Inferior parietal cortex (tissue), 1 donor: Measurements from ENCODE around the gene ST6GAL2.

Experiments
- DNase-seq: peaks from one replicate; pipeline ENCODE4 v3.0.0-alpha.2; 2016; ENCODE audit errors: extremely low spot score

The ST6GAL2 gene

GRCh38 chr2:106885971-106886915 is at the start of gene ST6GAL2:
ST6GAL2 (minus strand) TSS chr2:106886167; CDS start chr2:106843977, 42,190 bp downstream.
- DNase-seq, result no peak

GRCh38 chr2:106932644-106933043 is 46.7 kb upstream of the ST6GAL2 start:
- no peak for DNase-seq

- DNase-seq, result no peak
Measured at GRCh38 chr2:106931717-106932335, 45.9 kb upstream of the ST6GAL2 start.

- no peak for DNase-seq
Measured at GRCh38 chr2:106921451-106921850, 35.5 kb upstream of the ST6GAL2 start.

- no peak for DNase-seq
Measured at GRCh38 chr2:106919012-106919411, 33.0 kb upstream of the ST6GAL2 start.

GRCh38 chr2:106904242-106904641 is 18.3 kb upstream of the ST6GAL2 start:
- DNase-seq, result no peak

GRCh38 chr2:106899786-106900530 is 14.0 kb upstream of the ST6GAL2 start:
- DNase-seq, result no peak

GRCh38 chr2:106894545-106894944 is 8.6 kb upstream of the ST6GAL2 start:
- no peak for DNase-seq

GRCh38 chr2:106892048-106892447 is 6.1 kb upstream of the ST6GAL2 start:
- no peak for DNase-seq

- DNase-seq, result no peak
Measured at GRCh38 chr2:106890606-106891005, 4.6 kb upstream of the ST6GAL2 start.

GRCh38 chr2:106886916-106887758 is 1.2 kb upstream of the ST6GAL2 start:
- no peak for DNase-seq

GRCh38 chr2:106885329-106885728 is 638 bp downstream of the ST6GAL2 start:
- DNase-seq, result no peak

- DNase-seq, result no peak
Measured at GRCh38 chr2:106882673-106883072, 3.3 kb downstream of the ST6GAL2 start.

- DNase-seq, result no peak
Measured at GRCh38 chr2:106878206-106878605, 7.8 kb downstream of the ST6GAL2 start.

- DNase-seq, result no peak
Measured at GRCh38 chr2:106876699-106877098, 9.3 kb downstream of the ST6GAL2 start.

GRCh38 chr2:106869512-106870275 is 16.3 kb downstream of the ST6GAL2 start:
- DNase-seq, result no peak

- no peak for DNase-seq
Measured at GRCh38 chr2:106868275-106868674, 17.7 kb downstream of the ST6GAL2 start.

- DNase-seq, result peak; percentile 53
Measured at GRCh38 chr2:106867196-106867953, 18.6 kb downstream of the ST6GAL2 start.

- no peak for DNase-seq
Measured at GRCh38 chr2:106866641-106867040, 19.3 kb downstream of the ST6GAL2 start.

- DNase-seq, result no peak
Measured at GRCh38 chr2:106864051-106864450, 21.9 kb downstream of the ST6GAL2 start.
